Breast epithelium (tissue), 3 donors: ENCODE measurements around the gene CACNA2D4.

Experiments
- POLR2A ChIP-seq: fragments of 450-650 bp; IDR thresholded peaks from one replicate; pipeline ENCODE4 v1.6.1; 2016; ENCODE audit warnings: antibody characterized with exemption, mild to moderate bottlenecking, moderate library complexity
- POLR2AphosphoS5 ChIP-seq, 3 donors: sonication (generic); formaldehyde crosslinking; IDR thresholded peaks; one replicate each; pipeline ENCODE4 v1.6.1; 2017; ENCODE audit warnings: antibody characterized with exemption in 3 of 3
- TF ChIP-seq, protein P1 (sequence below), 3 donors: fragments of 450-650 bp; IDR thresholded peaks; one replicate each; pipeline ENCODE4 v1.5.1; 2016 to 2017; ENCODE audit warnings: antibody characterized with exemption in 3 of 3, mild to moderate bottlenecking in 3 of 3, moderate library complexity in 3 of 3

DNA sequence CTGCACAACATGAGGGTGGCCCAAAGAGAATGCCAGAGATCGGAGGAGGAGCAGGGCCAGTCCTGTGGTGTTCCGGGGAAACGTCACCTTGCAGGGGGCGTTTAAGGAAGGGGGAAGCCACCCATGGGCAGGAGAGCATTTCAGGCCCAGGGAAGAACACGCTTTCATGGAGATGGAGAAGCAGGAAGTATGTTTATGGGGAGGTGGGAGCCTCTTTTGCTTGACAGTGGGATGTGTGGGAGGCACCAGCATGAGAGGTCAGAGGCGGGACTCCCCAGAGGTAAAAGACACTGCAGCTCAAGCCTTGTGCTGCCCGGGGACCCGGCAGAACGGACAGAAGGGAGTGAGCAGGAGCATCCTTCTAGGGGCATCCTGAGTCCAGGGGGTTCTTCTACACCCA, 99.4 kb downstream of the CACNA2D4 start:
- TF ChIP-seq, protein P1, sequence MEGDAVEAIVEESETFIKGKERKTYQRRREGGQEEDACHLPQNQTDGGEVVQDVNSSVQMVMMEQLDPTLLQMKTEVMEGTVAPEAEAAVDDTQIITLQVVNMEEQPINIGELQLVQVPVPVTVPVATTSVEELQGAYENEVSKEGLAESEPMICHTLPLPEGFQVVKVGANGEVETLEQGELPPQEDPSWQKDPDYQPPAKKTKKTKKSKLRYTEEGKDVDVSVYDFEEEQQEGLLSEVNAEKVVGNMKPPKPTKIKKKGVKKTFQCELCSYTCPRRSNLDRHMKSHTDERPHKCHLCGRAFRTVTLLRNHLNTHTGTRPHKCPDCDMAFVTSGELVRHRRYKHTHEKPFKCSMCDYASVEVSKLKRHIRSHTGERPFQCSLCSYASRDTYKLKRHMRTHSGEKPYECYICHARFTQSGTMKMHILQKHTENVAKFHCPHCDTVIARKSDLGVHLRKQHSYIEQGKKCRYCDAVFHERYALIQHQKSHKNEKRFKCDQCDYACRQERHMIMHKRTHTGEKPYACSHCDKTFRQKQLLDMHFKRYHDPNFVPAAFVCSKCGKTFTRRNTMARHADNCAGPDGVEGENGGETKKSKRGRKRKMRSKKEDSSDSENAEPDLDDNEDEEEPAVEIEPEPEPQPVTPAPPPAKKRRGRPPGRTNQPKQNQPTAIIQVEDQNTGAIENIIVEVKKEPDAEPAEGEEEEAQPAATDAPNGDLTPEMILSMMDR (IDR thresholded peaks at IDR 0.05): no peak
- TF ChIP-seq POLR2AphosphoS5 (IDR thresholded peaks at IDR 0.05) (no peak), POLR2A (no peak)
